HepG2 (cell line): ENCODE results near the gene KIAA0319L. TPM values are rescaled to one million over a fixed set of nuclear protein-coding genes. Genes with fewer than 3 reads are reported as not detected.

Experiments used
- ATM ChIP-seq: fragments of 450-650 bp; IDR thresholded peaks from 2 replicates; pipeline ENCODE4 v1.7.1; 2017; ENCODE audit warnings: mild to moderate bottlenecking, borderline replicate concordance
- BCL3 ChIP-seq: sonication (generic); formaldehyde crosslinking; IDR thresholded peaks from 2 replicates; pipeline ENCODE4 v1.5.1; 2020; ENCODE audit warnings: mild to moderate bottlenecking, missing genetic modification reagents, moderate library complexity
- ETV6 ChIP-seq: sonication (generic); formaldehyde crosslinking; conservative IDR thresholded peaks from 2 replicates; pipeline ENCODE4 v1.4.0; 2020; ENCODE audit warnings: missing genetic modification reagents
- GATAD1 ChIP-seq: IDR thresholded peaks from 2 replicates; pipeline ENCODE4 v1.6.1; 2016; ENCODE audit warnings: missing genetic modification reagents, missing compliant biosample characterization
- HHEX ChIP-seq: IDR thresholded peaks from 2 replicates; pipeline ENCODE4 v1.6.1; 2016; ENCODE audit warnings: control low read depth
- IKZF4 ChIP-seq: sonication (generic); formaldehyde crosslinking; IDR thresholded peaks from 2 replicates; pipeline ENCODE4 v1.5.1; 2020; ENCODE audit warnings: borderline replicate concordance, mild to moderate bottlenecking, low read depth, missing genetic modification reagents; ENCODE audit errors: not compliant biosample characterization
- IRF2 ChIP-seq: IDR thresholded peaks from 2 replicates; pipeline ENCODE4 v1.6.1; 2018; ENCODE audit warnings: missing genetic modification reagents, missing compliant biosample characterization
- LCORL ChIP-seq, 2 experiments: fragments of 450-650 bp in 1 of 2; sonication (generic) in 1 of 2; formaldehyde crosslinking in 1 of 2; IDR thresholded peaks; 2 replicates each; pipeline versions ENCODE4 v1.5.0 to v1.6.1; 2017 to 2020; ENCODE audit warnings: antibody characterized with exemption in 1 of 2, missing genetic modification reagents in 1 of 2
- ZFAT ChIP-seq: sonication (generic); formaldehyde crosslinking; conservative IDR thresholded peaks from 2 replicates; pipeline ENCODE4 v1.8.1; 2023; ENCODE audit warnings: missing genetic modification reagents, inconsistent platforms
- ZNF343 ChIP-seq: sonication (generic); formaldehyde crosslinking; IDR thresholded peaks from 2 replicates; pipeline ENCODE4 v1.4.0; 2020; ENCODE audit warnings: mild to moderate bottlenecking, missing genetic modification reagents
- ZNF446 ChIP-seq: sonication (generic); formaldehyde crosslinking; IDR thresholded peaks from 2 replicates; pipeline ENCODE4 v1.5.0; 2020; ENCODE audit warnings: mild to moderate bottlenecking, missing genetic modification reagents
- ZNF543 ChIP-seq: sonication (generic); formaldehyde crosslinking; IDR thresholded peaks from 2 replicates; pipeline ENCODE4 v1.4.0; 2020; ENCODE audit warnings: mild to moderate bottlenecking, missing genetic modification reagents
- ZNF574 ChIP-seq: sonication (generic); formaldehyde crosslinking; IDR thresholded peaks from 2 replicates; pipeline ENCODE4 v1.4.0; 2020; ENCODE audit warnings: missing genetic modification reagents
- ZNF709 ChIP-seq: sonication (generic); formaldehyde crosslinking; IDR thresholded peaks from 2 replicates; pipeline ENCODE4 v1.5.0; 2020; ENCODE audit warnings: mild to moderate bottlenecking, missing genetic modification reagents
- ZNF816 ChIP-seq: sonication (generic); formaldehyde crosslinking; IDR thresholded peaks from 2 replicates; pipeline ENCODE4 v1.8.0; 2022; ENCODE audit warnings: missing genetic modification reagents, mild to moderate bottlenecking, borderline replicate concordance
- ZNF883 ChIP-seq: sonication (generic); formaldehyde crosslinking; IDR thresholded peaks from 2 replicates; pipeline ENCODE4 v1.5.1; 2020; ENCODE audit warnings: mild to moderate bottlenecking, missing genetic modification reagents; ENCODE audit errors: not compliant biosample characterization
- polyA plus RNA-seq, 8 experiments: library from polyadenylated mRNA; depleted of rRNA in 3 of 8; stranded (reverse) in 7 of 8; unstranded in 1 of 8; fragments of >200 nt; fragmentation: Illumina TruSeq in 4 of 8; extraction: Trizol in 4 of 8; gene quantifications; 2 replicates each; pipeline versions ENCODE4 v1.2.1 to v1.2.3, GENCODE V29; 2011 to 2016; ENCODE audit warnings: low read depth in 4 of 8, missing spikeins in 1 of 8, mixed read lengths in 1 of 8; ENCODE audit not compliant: insufficient read depth in 1 of 8
- total RNA-seq, 5 experiments: library from RNA; depleted of rRNA; stranded (reverse); fragments of >200 nt; fragmentation: Illumina TruSeq; extraction: Trizol; gene quantifications; 2 replicates each; pipeline ENCODE4 v1.2.3, GENCODE V29; 2016; ENCODE audit warnings: low read depth in 1 of 5
- TF ChIP-seq, protein P1 (sequence below): sonication (generic); formaldehyde crosslinking; IDR thresholded peaks from 2 replicates; pipeline ENCODE4 v1.5.1; 2020; ENCODE audit warnings: mild to moderate bottlenecking, missing genetic modification reagents, borderline replicate concordance
- TF ChIP-seq, protein P2 (sequence below): sonication (generic); formaldehyde crosslinking; IDR thresholded peaks from 2 replicates; pipeline ENCODE4 v1.4.0; 2020; ENCODE audit warnings: low read depth, mild to moderate bottlenecking, missing genetic modification reagents

KIAA0319L gene
- total and polyA plus RNA-seq, 2 of the 13 experiments (the other 11 are each of a cell fraction or from before 2014, with no cell fraction given): 33.4 to 82.6 TPM

DNA sequence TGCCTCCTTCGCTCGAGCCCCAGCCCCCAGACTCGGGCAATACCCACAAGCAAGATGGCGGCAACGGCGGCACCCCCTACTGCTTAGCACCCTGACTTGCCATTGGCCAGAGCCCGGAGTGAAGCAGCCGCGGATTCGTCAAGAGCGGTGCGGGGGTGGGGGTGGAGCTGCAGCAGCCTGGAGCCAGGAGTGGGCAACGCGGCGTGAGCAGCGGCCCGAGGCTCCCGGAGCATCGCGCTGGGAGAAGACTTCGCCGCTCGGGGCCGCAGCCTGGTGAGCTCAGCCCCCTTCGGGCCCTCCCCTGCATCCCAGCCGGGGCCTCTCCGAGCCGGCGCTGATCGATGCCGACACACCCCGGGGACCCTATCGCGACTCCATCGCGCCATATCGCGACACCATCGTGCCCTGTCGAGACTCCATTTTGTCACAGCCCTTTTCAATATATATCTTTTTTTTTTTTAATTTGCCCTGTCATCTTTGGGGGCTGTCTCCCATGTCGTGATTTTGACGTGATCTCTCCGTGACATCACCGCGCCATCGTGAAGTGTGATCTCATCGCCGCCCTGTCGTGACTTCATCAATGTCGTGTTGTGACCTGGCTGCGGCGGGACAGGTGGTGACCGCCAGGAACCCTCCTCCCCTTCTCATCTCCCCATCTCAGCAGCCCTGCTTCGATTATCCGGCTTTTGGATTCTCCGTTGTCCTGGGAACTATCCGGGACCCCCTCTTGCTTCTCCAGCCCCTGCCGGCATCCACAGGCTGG lies 589 bp upstream of the KIAA0319L start, which contains the start of gene NCDN (continued):
- TF ChIP-seq ZNF574 (CRISPR knock-in tag): peak; percentile 76
- TF ChIP-seq ZNF343 (CRISPR knock-in tag): no peak
- peak; percentile 87 for TF ChIP-seq IRF2 (CRISPR knock-in tag)
- TF ChIP-seq LCORL (IDR thresholded peaks at IDR 0.05): no peak
- TF ChIP-seq LCORL (CRISPR knock-in tag; IDR thresholded peaks at IDR 0.05): no peak
- TF ChIP-seq, protein P1, sequence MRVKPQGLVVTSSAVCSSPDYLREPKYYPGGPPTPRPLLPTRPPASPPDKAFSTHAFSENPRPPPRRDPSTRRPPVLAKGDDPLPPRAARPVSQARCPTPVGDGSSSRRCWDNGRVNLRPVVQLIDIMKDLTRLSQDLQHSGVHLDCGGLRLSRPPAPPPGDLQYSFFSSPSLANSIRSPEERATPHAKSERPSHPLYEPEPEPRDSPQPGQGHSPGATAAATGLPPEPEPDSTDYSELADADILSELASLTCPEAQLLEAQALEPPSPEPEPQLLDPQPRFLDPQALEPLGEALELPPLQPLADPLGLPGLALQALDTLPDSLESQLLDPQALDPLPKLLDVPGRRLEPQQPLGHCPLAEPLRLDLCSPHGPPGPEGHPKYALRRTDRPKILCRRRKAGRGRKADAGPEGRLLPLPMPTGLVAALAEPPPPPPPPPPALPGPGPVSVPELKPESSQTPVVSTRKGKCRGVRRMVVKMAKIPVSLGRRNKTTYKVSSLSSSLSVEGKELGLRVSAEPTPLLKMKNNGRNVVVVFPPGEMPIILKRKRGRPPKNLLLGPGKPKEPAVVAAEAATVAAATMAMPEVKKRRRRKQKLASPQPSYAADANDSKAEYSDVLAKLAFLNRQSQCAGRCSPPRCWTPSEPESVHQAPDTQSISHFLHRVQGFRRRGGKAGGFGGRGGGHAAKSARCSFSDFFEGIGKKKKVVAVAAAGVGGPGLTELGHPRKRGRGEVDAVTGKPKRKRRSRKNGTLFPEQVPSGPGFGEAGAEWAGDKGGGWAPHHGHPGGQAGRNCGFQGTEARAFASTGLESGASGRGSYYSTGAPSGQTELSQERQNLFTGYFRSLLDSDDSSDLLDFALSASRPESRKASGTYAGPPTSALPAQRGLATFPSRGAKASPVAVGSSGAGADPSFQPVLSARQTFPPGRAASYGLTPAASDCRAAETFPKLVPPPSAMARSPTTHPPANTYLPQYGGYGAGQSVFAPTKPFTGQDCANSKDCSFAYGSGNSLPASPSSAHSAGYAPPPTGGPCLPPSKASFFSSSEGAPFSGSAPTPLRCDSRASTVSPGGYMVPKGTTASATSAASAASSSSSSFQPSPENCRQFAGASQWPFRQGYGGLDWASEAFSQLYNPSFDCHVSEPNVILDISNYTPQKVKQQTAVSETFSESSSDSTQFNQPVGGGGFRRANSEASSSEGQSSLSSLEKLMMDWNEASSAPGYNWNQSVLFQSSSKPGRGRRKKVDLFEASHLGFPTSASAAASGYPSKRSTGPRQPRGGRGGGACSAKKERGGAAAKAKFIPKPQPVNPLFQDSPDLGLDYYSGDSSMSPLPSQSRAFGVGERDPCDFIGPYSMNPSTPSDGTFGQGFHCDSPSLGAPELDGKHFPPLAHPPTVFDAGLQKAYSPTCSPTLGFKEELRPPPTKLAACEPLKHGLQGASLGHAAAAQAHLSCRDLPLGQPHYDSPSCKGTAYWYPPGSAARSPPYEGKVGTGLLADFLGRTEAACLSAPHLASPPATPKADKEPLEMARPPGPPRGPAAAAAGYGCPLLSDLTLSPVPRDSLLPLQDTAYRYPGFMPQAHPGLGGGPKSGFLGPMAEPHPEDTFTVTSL (CRISPR knock-in tag): no peak
- TF ChIP-seq ETV6 (CRISPR knock-in tag): peak; percentile 33; the same call in 1 of the 2 replicates
- TF ChIP-seq ZNF816: no peak
- TF ChIP-seq HHEX (CRISPR knock-in tag): no peak
- TF ChIP-seq, protein P2, sequence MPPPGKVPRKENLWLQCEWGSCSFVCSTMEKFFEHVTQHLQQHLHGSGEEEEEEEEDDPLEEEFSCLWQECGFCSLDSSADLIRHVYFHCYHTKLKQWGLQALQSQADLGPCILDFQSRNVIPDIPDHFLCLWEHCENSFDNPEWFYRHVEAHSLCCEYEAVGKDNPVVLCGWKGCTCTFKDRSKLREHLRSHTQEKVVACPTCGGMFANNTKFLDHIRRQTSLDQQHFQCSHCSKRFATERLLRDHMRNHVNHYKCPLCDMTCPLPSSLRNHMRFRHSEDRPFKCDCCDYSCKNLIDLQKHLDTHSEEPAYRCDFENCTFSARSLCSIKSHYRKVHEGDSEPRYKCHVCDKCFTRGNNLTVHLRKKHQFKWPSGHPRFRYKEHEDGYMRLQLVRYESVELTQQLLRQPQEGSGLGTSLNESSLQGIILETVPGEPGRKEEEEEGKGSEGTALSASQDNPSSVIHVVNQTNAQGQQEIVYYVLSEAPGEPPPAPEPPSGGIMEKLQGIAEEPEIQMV (CRISPR knock-in tag): no peak
- no peak for TF ChIP-seq IKZF4 (CRISPR knock-in tag)
- TF ChIP-seq GATAD1 (CRISPR knock-in tag): peak; percentile 87
- no peak for TF ChIP-seq ZNF883 (CRISPR knock-in tag)
- no peak for TF ChIP-seq ZFAT (CRISPR knock-in tag)
- peak; percentile 79; the same call in 1 of the 2 replicates for TF ChIP-seq ZNF709 (CRISPR knock-in tag)
- TF ChIP-seq ATM: no peak
- no peak for TF ChIP-seq ZNF446 (CRISPR knock-in tag)
- 0 out of 2 replicates have a peak, but pooled peaks have one; percentile 38 for TF ChIP-seq ZNF543 (CRISPR knock-in tag)
- TF ChIP-seq BCL3 (CRISPR knock-in tag): no peak
